Thoracic aorta (tissue), 2 donors: Measurements from ENCODE around the gene ARHGEF11. TPM values are rescaled to one million over a fixed set of nuclear protein-coding genes. Genes with fewer than 3 reads are reported as not detected.

Experiments
- ATAC-seq: fragments of 150-250 bp; one replicate; pipeline ENCODE4 v1.8.0; 2017; ENCODE audit warnings: low read depth; ENCODE audit not compliant: insufficient number of reproducible peaks, low FRiP score
- DNase-seq: peaks from one replicate; pipeline ENCODE4 v3.0.0-alpha.2; 2020; ENCODE audit warnings: low spot score
- H3K27ac ChIP-seq, 2 donors: fragments of 200-600 bp; sonication (generic); 1 replicate in 1 of 2; 2 replicates in 1 of 2; pipeline ENCODE4 v1.5.1; 2016; ENCODE audit warnings: mild to moderate bottlenecking in 2 of 2, moderate library complexity in 2 of 2
- H3K27me3 ChIP-seq: fragments of 200-600 bp; sonication (generic); replicated peaks from 2 replicates; pipeline ENCODE4 v1.6.0; 2016; ENCODE audit warnings: mild to moderate bottlenecking; ENCODE audit not compliant: insufficient read depth
- H3K36me3 ChIP-seq: fragments of 200-600 bp; sonication (generic); one replicate; pipeline ENCODE4 v1.5.1; 2016
- H3K4me1 ChIP-seq, 2 donors: fragments of 200-600 bp; sonication (generic); 1 replicate in 1 of 2; 2 replicates in 1 of 2; pipeline versions ENCODE4 v1.5.1 to v1.6.0; 2016; ENCODE audit warnings: low read depth in 2 of 2, mild to moderate bottlenecking in 1 of 2; ENCODE audit not compliant: control insufficient read depth in 1 of 2
- H3K4me3 ChIP-seq: fragments of 200-600 bp; sonication (generic); 2 replicates; pipeline ENCODE4 v1.5.1; 2016; ENCODE audit warnings: mild to moderate bottlenecking
- H3K9me3 ChIP-seq: fragments of 200-600 bp; sonication (generic); 2 replicates; pipeline ENCODE4 v1.5.1; 2016
- total RNA-seq, 2 donors: library from RNA; depleted of rRNA; stranded (reverse); fragments of >200 nt; gene quantifications; one replicate each; pipeline versions ENCODE4 v1.1.0 to v1.2.3, GENCODE V29; 2016
- TF ChIP-seq, protein P1 (sequence below): fragments of 200-600 bp; sonication (generic); IDR thresholded peaks from one replicate; pipeline ENCODE4 v1.5.1; 2019; ENCODE audit warnings: antibody characterized with exemption

The ARHGEF11 gene
- total RNA-seq, 2 donors from 2014 or later: 40.3 to 40.6 TPM

DNA sequence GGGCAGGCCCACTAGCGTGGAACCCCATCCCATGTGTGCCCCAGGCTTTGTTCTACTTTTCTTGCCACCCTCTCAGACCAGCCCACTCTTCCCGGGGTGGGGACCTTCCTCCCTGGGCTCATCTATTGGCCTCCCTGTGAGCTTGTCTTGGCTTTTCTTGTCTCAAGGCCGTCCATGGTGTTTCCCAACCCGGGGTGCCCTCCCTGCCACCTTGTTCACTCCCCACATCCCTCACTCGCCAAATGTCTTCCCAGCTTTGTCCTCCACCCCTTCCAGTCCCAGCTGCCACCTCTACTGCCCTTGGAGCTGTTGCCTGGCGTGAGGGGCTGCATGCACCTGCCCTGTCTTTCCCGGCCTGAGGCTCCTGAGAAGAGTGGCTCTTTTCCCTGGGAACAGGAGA lies 106.7 kb downstream of the ARHGEF11 start:
- Histone ChIP-seq H3K27ac (no peak overlapping the region), H3K36me3 (peaks cover 40% of the 10 kb centered on the region), H3K9me3 (no peaks in the 10 kb centered on the region), H3K4me1 (no peaks in the 10 kb centered on the region), H3K4me3 (no peak overlapping the region), H3K27me3 (no peaks in the 10 kb centered on the region)
- DNase-seq: no peak
- ATAC-seq: no peak
- TF ChIP-seq, protein P1, sequence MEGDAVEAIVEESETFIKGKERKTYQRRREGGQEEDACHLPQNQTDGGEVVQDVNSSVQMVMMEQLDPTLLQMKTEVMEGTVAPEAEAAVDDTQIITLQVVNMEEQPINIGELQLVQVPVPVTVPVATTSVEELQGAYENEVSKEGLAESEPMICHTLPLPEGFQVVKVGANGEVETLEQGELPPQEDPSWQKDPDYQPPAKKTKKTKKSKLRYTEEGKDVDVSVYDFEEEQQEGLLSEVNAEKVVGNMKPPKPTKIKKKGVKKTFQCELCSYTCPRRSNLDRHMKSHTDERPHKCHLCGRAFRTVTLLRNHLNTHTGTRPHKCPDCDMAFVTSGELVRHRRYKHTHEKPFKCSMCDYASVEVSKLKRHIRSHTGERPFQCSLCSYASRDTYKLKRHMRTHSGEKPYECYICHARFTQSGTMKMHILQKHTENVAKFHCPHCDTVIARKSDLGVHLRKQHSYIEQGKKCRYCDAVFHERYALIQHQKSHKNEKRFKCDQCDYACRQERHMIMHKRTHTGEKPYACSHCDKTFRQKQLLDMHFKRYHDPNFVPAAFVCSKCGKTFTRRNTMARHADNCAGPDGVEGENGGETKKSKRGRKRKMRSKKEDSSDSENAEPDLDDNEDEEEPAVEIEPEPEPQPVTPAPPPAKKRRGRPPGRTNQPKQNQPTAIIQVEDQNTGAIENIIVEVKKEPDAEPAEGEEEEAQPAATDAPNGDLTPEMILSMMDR: no peak

DNA sequence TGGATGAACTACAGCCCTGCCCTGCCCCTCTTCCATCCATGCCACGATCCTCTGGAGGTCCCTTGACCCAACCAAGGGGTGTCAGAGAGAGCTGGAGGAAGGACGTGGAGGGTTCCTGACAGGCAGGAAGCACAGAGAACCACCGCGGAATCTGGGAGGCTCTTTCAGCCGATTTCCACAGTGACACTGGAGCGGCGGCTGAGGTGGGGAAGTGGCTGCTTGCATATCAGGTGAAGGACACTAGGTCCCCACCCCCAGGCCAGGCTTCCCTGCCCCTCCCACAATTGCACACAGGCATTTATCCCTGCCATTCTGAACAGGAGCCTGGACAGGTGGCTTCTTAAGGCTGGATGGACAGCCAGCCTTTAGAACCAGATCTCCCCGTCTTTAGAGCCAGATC lies 107.7 kb downstream of the ARHGEF11 start:
- Histone ChIP-seq H3K27ac (no peak overlapping the region), H3K4me3 (no peak overlapping the region), H3K27me3 (no peaks in the 10 kb centered on the region), H3K36me3 (peaks cover 30% of the 10 kb centered on the region), H3K9me3 (no peaks in the 10 kb centered on the region), H3K4me1 (no peaks in the 10 kb centered on the region)
- TF ChIP-seq, protein P1: no peak
- no peak for ATAC-seq
- DNase-seq: no peak

DNA sequence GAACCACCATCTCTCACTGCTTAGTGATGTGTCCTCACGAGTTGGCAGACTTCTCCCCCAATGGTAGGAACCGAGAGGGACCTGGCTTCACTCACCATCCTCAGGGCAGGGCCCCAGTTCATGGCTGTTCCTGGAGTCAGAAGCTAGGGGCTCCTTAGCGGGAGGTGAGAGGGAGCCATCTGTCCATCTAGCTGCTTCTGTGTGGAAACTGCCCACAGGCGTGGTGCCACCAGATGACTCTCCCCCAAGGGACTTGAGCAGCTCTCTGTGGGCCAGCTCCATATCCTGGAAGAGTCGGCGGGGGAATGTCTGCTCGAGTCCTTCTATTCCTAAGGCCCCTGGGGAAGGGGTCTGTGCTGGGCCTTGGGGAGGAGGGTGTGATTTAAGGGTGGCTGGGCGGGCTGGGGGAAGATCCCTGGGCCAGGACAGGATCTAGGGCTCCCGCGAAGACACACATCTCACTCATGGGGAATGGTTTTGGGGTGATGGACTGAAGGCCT lies 108.8 kb downstream of the ARHGEF11 start:
- H3K9me3 ChIP-seq: no peaks in the 10 kb centered on the region
- peaks cover 0 to 3% of the 10 kb centered on the region in 2 donors for H3K4me1 ChIP-seq
- peaks cover 20% of the 10 kb centered on the region for H3K36me3 ChIP-seq
- no peaks in the 10 kb centered on the region for H3K27me3 ChIP-seq
- no peak overlapping the region for H3K4me3 ChIP-seq
- no peak overlapping the region for H3K27ac ChIP-seq
- TF ChIP-seq, protein P1: no peak
- DNase-seq: no peak
- no peak for ATAC-seq

DNA sequence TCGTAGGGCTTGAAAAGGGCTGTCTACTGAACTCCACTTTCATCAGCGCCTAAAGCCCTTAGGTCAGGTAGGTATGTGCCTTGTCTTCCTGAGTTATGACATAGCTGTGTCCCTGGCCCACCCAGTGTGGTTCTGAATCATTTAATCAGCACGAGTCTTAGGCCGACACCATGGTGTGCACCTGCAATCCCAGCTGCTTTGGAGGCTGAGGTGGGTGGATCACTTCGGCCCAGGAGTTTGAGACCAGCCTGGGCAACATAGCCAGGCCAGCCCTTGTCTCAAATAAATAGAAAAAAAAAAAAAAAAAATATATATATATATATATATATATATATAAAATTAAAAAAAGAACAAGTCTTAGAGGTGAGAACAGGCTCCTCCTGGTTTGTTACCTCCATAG lies 109.4 kb downstream of the ARHGEF11 start:
- no peak overlapping the region for H3K4me3 ChIP-seq
- H3K36me3 ChIP-seq: peaks cover 14% of the 10 kb centered on the region
- no peaks in the 10 kb centered on the region for H3K9me3 ChIP-seq
- H3K27me3 ChIP-seq: no peaks in the 10 kb centered on the region
- H3K27ac ChIP-seq: no peak overlapping the region
- TF ChIP-seq, protein P1: no peak
- ATAC-seq: no peak
- DNase-seq: no peak
- peaks cover under 1 to 9% of the 10 kb centered on the region in 2 donors for H3K4me1 ChIP-seq

DNA sequence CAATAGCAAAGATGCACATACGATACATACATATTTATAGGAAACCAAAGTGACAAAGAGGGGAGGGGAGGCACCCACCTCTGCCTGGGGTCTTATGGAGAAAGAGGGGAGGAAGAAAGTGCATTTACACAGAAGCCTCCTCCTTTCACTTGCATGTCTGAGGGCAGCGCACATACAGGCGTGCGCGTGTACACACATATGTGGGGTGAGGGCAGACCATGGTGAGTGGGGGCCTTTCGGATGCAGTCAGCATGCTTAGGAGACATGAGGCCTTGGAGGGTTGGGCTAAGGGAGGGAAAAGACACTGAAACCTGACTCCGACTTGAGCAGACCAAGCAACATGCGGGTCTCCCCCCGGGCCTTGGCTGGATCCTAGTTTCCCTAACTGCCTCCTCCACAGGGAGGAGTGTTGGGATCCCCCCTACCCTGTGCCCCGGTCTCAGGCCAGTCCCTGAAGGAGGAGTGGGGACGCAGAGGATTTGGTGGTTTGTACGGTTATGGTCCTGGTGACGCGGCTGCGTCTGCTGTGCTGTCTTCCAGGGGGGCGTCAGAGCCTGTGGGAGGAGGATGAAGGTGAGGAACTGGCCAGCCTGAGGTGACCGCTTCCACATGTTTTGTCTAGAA lies 109.9 kb downstream of the ARHGEF11 start:
- Histone ChIP-seq H3K9me3 (no peaks in the 10 kb centered on the region), H3K36me3 (peaks cover 13% of the 10 kb centered on the region), H3K27ac (no peak overlapping the region), H3K4me1 (peaks cover 5 to 12% of the 10 kb centered on the region in 2 donors), H3K4me3 (no peak overlapping the region), H3K27me3 (no peaks in the 10 kb centered on the region)
- ATAC-seq (no peak), DNase-seq (no peak)
- TF ChIP-seq, protein P1: no peak
